HepG2 (cell line): Measurements from ENCODE around the gene CRIP1. TPM values are rescaled to one million over a fixed set of nuclear protein-coding genes. Genes with fewer than 3 reads are reported as not detected.

Experiments used
- CC2D1A ChIP-seq: sonication (generic); formaldehyde crosslinking; IDR thresholded peaks from 2 replicates; pipeline ENCODE4 v1.8.1; 2023; ENCODE audit warnings: mild to moderate bottlenecking, missing genetic modification reagents
- HDAC1 ChIP-seq: sonication (generic); formaldehyde crosslinking; IDR thresholded peaks from 2 replicates; pipeline ENCODE4 v1.5.1; 2020; ENCODE audit warnings: mild to moderate bottlenecking, missing genetic modification reagents
- HNRNPK ChIP-seq: fragments of 200-400 bp; formaldehyde crosslinking; IDR thresholded peaks from 2 replicates; pipeline ENCODE4 v1.6.1; 2018; ENCODE audit warnings: low read length, low read depth, moderate library complexity, mild to moderate bottlenecking; ENCODE audit not compliant: poor library complexity, severe bottlenecking
- KAT2B ChIP-seq: fragments of 150-350 bp; IDR thresholded peaks from 2 replicates; pipeline ENCODE4 v1.6.1; 2014; ENCODE audit warnings: low read depth, low read length, borderline replicate concordance
- KMT2B ChIP-seq: IDR thresholded peaks from 2 replicates; pipeline ENCODE4 v1.6.1; 2016; ENCODE audit warnings: missing genetic modification reagents, missing compliant biosample characterization
- MATR3 ChIP-seq: sonication (generic); formaldehyde crosslinking; IDR thresholded peaks from 2 replicates; pipeline ENCODE4 v1.4.0; 2020; ENCODE audit warnings: missing genetic modification reagents
- NONO ChIP-seq, 2 experiments: fragments of 450-650 bp in 1 of 2; sonication (generic) in 1 of 2; formaldehyde crosslinking in 1 of 2; IDR thresholded peaks in 1 of 2; conservative IDR thresholded peaks in 1 of 2; 2 replicates each; pipeline versions ENCODE4 v1.6.1 to v1.8.0; 2017 to 2022; ENCODE audit warnings: mild to moderate bottlenecking in 1 of 2, missing genetic modification reagents in 1 of 2, moderate library complexity in 1 of 2
- POLR2AphosphoS5 ChIP-seq: IDR thresholded peaks from 2 replicates; pipeline ENCODE4 v1.6.1; 2012; ENCODE audit warnings: low read depth, low read length
- RARA ChIP-seq: IDR thresholded peaks from 2 replicates; pipeline ENCODE4 v1.6.1; 2016; ENCODE audit warnings: missing genetic modification reagents, missing compliant biosample characterization
- SSRP1 ChIP-seq: IDR thresholded peaks from 2 replicates; pipeline ENCODE4 v1.6.1; 2016; ENCODE audit warnings: control low read depth
- TFDP2 ChIP-seq: sonication (generic); formaldehyde crosslinking; IDR thresholded peaks from 2 replicates; pipeline ENCODE4 v1.4.0; 2020; ENCODE audit warnings: missing genetic modification reagents
- U2AF1 ChIP-seq: fragments of 200-400 bp; formaldehyde crosslinking; optimal IDR thresholded peaks from 2 replicates; pipeline ENCODE3; 2017; ENCODE audit warnings: mild to moderate bottlenecking, low read depth, low read length
- ZBTB21 ChIP-seq: sonication (generic); formaldehyde crosslinking; IDR thresholded peaks from 2 replicates; pipeline ENCODE4 v1.4.0; 2020; ENCODE audit warnings: missing genetic modification reagents
- ZNF10 ChIP-seq: sonication (generic); formaldehyde crosslinking; IDR thresholded peaks from 2 replicates; pipeline ENCODE4 v1.4.0; 2020; ENCODE audit warnings: mild to moderate bottlenecking, low read depth, missing genetic modification reagents, borderline replicate concordance
- ZNF136 ChIP-seq: sonication (generic); formaldehyde crosslinking; IDR thresholded peaks from 2 replicates; pipeline ENCODE4 v1.8.1; 2022; ENCODE audit warnings: low read depth, mild to moderate bottlenecking, moderate library complexity, missing genetic modification reagents
- ZNF292 ChIP-seq: sonication (generic); formaldehyde crosslinking; IDR thresholded peaks from 2 replicates; pipeline ENCODE4 v1.8.1; 2022; ENCODE audit warnings: mild to moderate bottlenecking, low read depth, missing genetic modification reagents, borderline replicate concordance
- ZNF441 ChIP-seq: sonication (generic); formaldehyde crosslinking; IDR thresholded peaks from 2 replicates; pipeline ENCODE4 v1.7.0; 2021; ENCODE audit warnings: missing genetic modification reagents, borderline replicate concordance
- ZNF503 ChIP-seq: sonication (generic); formaldehyde crosslinking; IDR thresholded peaks from 2 replicates; pipeline ENCODE4 v1.4.0; 2020; ENCODE audit warnings: missing genetic modification reagents
- ZNF597 ChIP-seq: sonication (generic); formaldehyde crosslinking; IDR thresholded peaks from 2 replicates; pipeline ENCODE4 v1.5.0; 2020; ENCODE audit warnings: missing genetic modification reagents
- ZNF672 ChIP-seq: sonication (generic); formaldehyde crosslinking; IDR thresholded peaks from 2 replicates; pipeline ENCODE4 v1.8.1; 2022; ENCODE audit warnings: missing genetic modification reagents
- ZNF839 ChIP-seq: sonication (generic); formaldehyde crosslinking; IDR thresholded peaks from 2 replicates; pipeline ENCODE4 v1.4.0; 2020; ENCODE audit warnings: missing genetic modification reagents, mild to moderate bottlenecking, borderline replicate concordance
- ZSCAN12 ChIP-seq: sonication (generic); formaldehyde crosslinking; IDR thresholded peaks from 2 replicates; pipeline ENCODE4 v1.9.0; 2021; ENCODE audit warnings: mild to moderate bottlenecking, missing genetic modification reagents
- polyA plus RNA-seq, 8 experiments: library from polyadenylated mRNA; depleted of rRNA in 3 of 8; stranded (reverse) in 7 of 8; unstranded in 1 of 8; fragments of >200 nt; fragmentation: Illumina TruSeq in 4 of 8; extraction: Trizol in 4 of 8; gene quantifications; 2 replicates each; pipeline versions ENCODE4 v1.2.1 to v1.2.3, GENCODE V29; 2011 to 2016; ENCODE audit warnings: low read depth in 4 of 8, missing spikeins in 1 of 8, mixed read lengths in 1 of 8; ENCODE audit not compliant: insufficient read depth in 1 of 8
- total RNA-seq, 5 experiments: library from RNA; depleted of rRNA; stranded (reverse); fragments of >200 nt; fragmentation: Illumina TruSeq; extraction: Trizol; gene quantifications; 2 replicates each; pipeline ENCODE4 v1.2.3, GENCODE V29; 2016; ENCODE audit warnings: low read depth in 1 of 5
- TF ChIP-seq, protein P1 (sequence below): sonication (generic); formaldehyde crosslinking; IDR thresholded peaks from 2 replicates; pipeline ENCODE4 v1.8.1; 2023; ENCODE audit warnings: missing genetic modification reagents, inconsistent platforms, borderline replicate concordance
- TF ChIP-seq, protein P2 (sequence below): sonication (generic); formaldehyde crosslinking; IDR thresholded peaks from 2 replicates; pipeline ENCODE4 v1.8.1; 2023; ENCODE audit warnings: mild to moderate bottlenecking, missing genetic modification reagents

The CRIP1 gene
- total and polyA plus RNA-seq, 2 of the 13 experiments (the other 11 are each of a cell fraction or from before 2014, with no cell fraction given), result 53.9 to 59.5 TPM

- peak; percentile 82; the same call in 1 of the 2 replicates for TF ChIP-seq ZNF503 (CRISPR knock-in tag)
- no peak for TF ChIP-seq HNRNPK
- 0 out of 2 replicates have a peak, but pooled peaks have one; percentile 42 for TF ChIP-seq RARA (CRISPR knock-in tag)
- TF ChIP-seq ZNF441 (CRISPR knock-in tag), result 0 out of 2 replicates have a peak, but pooled peaks have one; percentile 43
- no peak for TF ChIP-seq ZNF597 (CRISPR knock-in tag)
- TF ChIP-seq ZSCAN12 (CRISPR knock-in tag), result no peak
- TF ChIP-seq ZNF136, result no peak; the same call in 1 of the 2 replicates
- TF ChIP-seq POLR2AphosphoS5, result peak; percentile 39
- no peak for TF ChIP-seq TFDP2
- no peak for TF ChIP-seq CC2D1A
- peak; percentile 85 for TF ChIP-seq HDAC1
- TF ChIP-seq ZNF10 (CRISPR knock-in tag), result no peak
- TF ChIP-seq U2AF1, result peak; percentile 81
- TF ChIP-seq, protein P1, sequence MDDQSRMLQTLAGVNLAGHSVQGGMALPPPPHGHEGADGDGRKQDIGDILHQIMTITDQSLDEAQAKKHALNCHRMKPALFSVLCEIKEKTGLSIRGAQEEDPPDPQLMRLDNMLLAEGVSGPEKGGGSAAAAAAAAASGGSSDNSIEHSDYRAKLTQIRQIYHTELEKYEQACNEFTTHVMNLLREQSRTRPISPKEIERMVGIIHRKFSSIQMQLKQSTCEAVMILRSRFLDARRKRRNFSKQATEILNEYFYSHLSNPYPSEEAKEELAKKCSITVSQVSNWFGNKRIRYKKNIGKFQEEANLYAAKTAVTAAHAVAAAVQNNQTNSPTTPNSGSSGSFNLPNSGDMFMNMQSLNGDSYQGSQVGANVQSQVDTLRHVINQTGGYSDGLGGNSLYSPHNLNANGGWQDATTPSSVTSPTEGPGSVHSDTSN (CRISPR knock-in tag), result no peak
- no peak for TF ChIP-seq MATR3 (CRISPR knock-in tag)
- TF ChIP-seq KMT2B (CRISPR knock-in tag), result 0 out of 2 replicates have a peak, but pooled peaks have one; percentile 23
- no peak for TF ChIP-seq ZNF672
- no peak for TF ChIP-seq ZBTB21
- TF ChIP-seq NONO (IDR thresholded peaks at IDR 0.05), result no peak
- TF ChIP-seq NONO (CRISPR knock-in tag; conservative IDR thresholded peaks at IDR 0.05), result peak; percentile 88
- no peak for TF ChIP-seq ZNF839 (CRISPR knock-in tag)
- TF ChIP-seq, protein P2, sequence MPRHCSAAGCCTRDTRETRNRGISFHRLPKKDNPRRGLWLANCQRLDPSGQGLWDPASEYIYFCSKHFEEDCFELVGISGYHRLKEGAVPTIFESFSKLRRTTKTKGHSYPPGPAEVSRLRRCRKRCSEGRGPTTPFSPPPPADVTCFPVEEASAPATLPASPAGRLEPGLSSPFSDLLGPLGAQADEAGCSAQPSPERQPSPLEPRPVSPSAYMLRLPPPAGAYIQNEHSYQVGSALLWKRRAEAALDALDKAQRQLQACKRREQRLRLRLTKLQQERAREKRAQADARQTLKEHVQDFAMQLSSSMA (CRISPR knock-in tag), result peak; percentile 40; the same call in 1 of the 2 replicates
- TF ChIP-seq KAT2B, result no peak
- TF ChIP-seq SSRP1 (CRISPR knock-in tag), result no peak
- peak; percentile 74 for TF ChIP-seq ZNF292 (CRISPR knock-in tag)
These were observed 12.8 kb downstream of the CRIP1 start (continued) for GRCh38 chr14:105499256-105500035.
